ENCODE data around the gene RNF123.

- TF ChIP-seq SUZ12 (IDR thresholded peaks at IDR 0.05; ENCODE audit: extremely low read depth, insufficient read depth, insufficient read length) (no peak), YY1 (IDR thresholded peaks at IDR 0.05; ENCODE audit: insufficient read depth, insufficient read length) (no peak)
Observed at GRCh38 chr3:49718858-49719213, 29.5 kb downstream of the RNF123 start.
